H1 (cell line): Measurements from ENCODE around the gene MFSD2A. TPM values are rescaled to one million over a fixed set of nuclear protein-coding genes. Genes with fewer than 3 reads are reported as not detected.

Source experiments
- CTBP2 ChIP-seq: IDR thresholded peaks from 2 replicates; pipeline ENCODE4 v1.7.0; 2011; ENCODE audit warnings: borderline replicate concordance, mild to moderate bottlenecking, moderate library complexity, mixed read lengths, low read length; ENCODE audit not compliant: insufficient read depth, insufficient read length
- JUND ChIP-seq: IDR thresholded peaks from 2 replicates; pipeline ENCODE4 v1.6.1; 2011; ENCODE audit warnings: mild to moderate bottlenecking, improper control_type of control experiment, low read length
- KDM4A ChIP-seq: IDR thresholded peaks from one replicate; pipeline ENCODE4 v1.7.1; 2012; ENCODE audit warnings: low read depth, mild to moderate bottlenecking, moderate library complexity, low read length, inconsistent platforms; ENCODE audit not compliant: severe bottlenecking
- MAFK ChIP-seq: IDR thresholded peaks from 2 replicates; pipeline ENCODE4 v1.6.1; 2012; ENCODE audit warnings: low read depth, mild to moderate bottlenecking, improper control_type of control experiment, low read length
- PHF8 ChIP-seq: fragments of 200-600 bp; sonication (generic); conservative IDR thresholded peaks from 2 replicates; pipeline ENCODE4 v1.7.1; 2012; ENCODE audit warnings: low read depth, mild to moderate bottlenecking, inconsistent platforms, low read length, moderate library complexity
- SIX5 ChIP-seq: IDR thresholded peaks from 2 replicates; pipeline ENCODE4 v1.6.1; 2011; ENCODE audit warnings: mild to moderate bottlenecking, low read depth, low read length
- SUZ12 ChIP-seq: fragments of 200-600 bp; sonication (generic); IDR thresholded peaks from 2 replicates; pipeline ENCODE4 v1.6.1; 2012; ENCODE audit warnings: mild to moderate bottlenecking, inconsistent platforms, low read length, moderate library complexity, mixed read lengths
- YY1 ChIP-seq: IDR thresholded peaks from 2 replicates; pipeline ENCODE4 v1.6.1; 2011; ENCODE audit warnings: low read depth, mild to moderate bottlenecking, low read length
- polyA plus RNA-seq, 7 experiments: library from polyadenylated mRNA; depleted of rRNA in 3 of 7; stranded (reverse) in 5 of 7; unstranded in 2 of 7; fragments of >200 nt in 5 of 7; fragments of 200-250 nt in 2 of 7; gene quantifications; 1 replicate in 5 of 7; 2 replicates in 1 of 7; 4 replicates in 1 of 7; pipeline versions ENCODE4 v1.2.1 to v1.2.3, GENCODE V29; 2011 to 2013; ENCODE audit warnings: missing spikeins in 2 of 7, mixed read lengths in 2 of 7
- total RNA-seq: library from RNA; stranded (reverse); fragmentation: NEBNext Ultra II Directional; extraction: Animal tissue kit (Norgen Biotek cat#: 25700); gene quantifications from 2 replicates; pipeline ENCODE4 v1.2.1, GENCODE V29; 2021
- TF ChIP-seq, protein P1 (sequence below): fragments of 300-600 bp; sonication (generic); IDR thresholded peaks from 2 replicates; pipeline ENCODE4 v1.7.1; 2012; ENCODE audit warnings: low read length, moderate library complexity, mild to moderate bottlenecking, inconsistent platforms; ENCODE audit not compliant: insufficient replicate concordance
- TF ChIP-seq, protein P2 (sequence below): IDR thresholded peaks from 2 replicates; pipeline ENCODE4 v1.6.1; 2012; ENCODE audit warnings: inconsistent platforms

The MFSD2A gene
- total and polyA plus RNA-seq, 2 of the 8 experiments (the other 6 are each of a cell fraction or from before 2014, with no cell fraction given) = 18.3 to 25.9 TPM

GRCh38 chr1:39949891-39950290 is 5.1 kb upstream of the MFSD2A start (continued):
- TF ChIP-seq, protein P1, sequence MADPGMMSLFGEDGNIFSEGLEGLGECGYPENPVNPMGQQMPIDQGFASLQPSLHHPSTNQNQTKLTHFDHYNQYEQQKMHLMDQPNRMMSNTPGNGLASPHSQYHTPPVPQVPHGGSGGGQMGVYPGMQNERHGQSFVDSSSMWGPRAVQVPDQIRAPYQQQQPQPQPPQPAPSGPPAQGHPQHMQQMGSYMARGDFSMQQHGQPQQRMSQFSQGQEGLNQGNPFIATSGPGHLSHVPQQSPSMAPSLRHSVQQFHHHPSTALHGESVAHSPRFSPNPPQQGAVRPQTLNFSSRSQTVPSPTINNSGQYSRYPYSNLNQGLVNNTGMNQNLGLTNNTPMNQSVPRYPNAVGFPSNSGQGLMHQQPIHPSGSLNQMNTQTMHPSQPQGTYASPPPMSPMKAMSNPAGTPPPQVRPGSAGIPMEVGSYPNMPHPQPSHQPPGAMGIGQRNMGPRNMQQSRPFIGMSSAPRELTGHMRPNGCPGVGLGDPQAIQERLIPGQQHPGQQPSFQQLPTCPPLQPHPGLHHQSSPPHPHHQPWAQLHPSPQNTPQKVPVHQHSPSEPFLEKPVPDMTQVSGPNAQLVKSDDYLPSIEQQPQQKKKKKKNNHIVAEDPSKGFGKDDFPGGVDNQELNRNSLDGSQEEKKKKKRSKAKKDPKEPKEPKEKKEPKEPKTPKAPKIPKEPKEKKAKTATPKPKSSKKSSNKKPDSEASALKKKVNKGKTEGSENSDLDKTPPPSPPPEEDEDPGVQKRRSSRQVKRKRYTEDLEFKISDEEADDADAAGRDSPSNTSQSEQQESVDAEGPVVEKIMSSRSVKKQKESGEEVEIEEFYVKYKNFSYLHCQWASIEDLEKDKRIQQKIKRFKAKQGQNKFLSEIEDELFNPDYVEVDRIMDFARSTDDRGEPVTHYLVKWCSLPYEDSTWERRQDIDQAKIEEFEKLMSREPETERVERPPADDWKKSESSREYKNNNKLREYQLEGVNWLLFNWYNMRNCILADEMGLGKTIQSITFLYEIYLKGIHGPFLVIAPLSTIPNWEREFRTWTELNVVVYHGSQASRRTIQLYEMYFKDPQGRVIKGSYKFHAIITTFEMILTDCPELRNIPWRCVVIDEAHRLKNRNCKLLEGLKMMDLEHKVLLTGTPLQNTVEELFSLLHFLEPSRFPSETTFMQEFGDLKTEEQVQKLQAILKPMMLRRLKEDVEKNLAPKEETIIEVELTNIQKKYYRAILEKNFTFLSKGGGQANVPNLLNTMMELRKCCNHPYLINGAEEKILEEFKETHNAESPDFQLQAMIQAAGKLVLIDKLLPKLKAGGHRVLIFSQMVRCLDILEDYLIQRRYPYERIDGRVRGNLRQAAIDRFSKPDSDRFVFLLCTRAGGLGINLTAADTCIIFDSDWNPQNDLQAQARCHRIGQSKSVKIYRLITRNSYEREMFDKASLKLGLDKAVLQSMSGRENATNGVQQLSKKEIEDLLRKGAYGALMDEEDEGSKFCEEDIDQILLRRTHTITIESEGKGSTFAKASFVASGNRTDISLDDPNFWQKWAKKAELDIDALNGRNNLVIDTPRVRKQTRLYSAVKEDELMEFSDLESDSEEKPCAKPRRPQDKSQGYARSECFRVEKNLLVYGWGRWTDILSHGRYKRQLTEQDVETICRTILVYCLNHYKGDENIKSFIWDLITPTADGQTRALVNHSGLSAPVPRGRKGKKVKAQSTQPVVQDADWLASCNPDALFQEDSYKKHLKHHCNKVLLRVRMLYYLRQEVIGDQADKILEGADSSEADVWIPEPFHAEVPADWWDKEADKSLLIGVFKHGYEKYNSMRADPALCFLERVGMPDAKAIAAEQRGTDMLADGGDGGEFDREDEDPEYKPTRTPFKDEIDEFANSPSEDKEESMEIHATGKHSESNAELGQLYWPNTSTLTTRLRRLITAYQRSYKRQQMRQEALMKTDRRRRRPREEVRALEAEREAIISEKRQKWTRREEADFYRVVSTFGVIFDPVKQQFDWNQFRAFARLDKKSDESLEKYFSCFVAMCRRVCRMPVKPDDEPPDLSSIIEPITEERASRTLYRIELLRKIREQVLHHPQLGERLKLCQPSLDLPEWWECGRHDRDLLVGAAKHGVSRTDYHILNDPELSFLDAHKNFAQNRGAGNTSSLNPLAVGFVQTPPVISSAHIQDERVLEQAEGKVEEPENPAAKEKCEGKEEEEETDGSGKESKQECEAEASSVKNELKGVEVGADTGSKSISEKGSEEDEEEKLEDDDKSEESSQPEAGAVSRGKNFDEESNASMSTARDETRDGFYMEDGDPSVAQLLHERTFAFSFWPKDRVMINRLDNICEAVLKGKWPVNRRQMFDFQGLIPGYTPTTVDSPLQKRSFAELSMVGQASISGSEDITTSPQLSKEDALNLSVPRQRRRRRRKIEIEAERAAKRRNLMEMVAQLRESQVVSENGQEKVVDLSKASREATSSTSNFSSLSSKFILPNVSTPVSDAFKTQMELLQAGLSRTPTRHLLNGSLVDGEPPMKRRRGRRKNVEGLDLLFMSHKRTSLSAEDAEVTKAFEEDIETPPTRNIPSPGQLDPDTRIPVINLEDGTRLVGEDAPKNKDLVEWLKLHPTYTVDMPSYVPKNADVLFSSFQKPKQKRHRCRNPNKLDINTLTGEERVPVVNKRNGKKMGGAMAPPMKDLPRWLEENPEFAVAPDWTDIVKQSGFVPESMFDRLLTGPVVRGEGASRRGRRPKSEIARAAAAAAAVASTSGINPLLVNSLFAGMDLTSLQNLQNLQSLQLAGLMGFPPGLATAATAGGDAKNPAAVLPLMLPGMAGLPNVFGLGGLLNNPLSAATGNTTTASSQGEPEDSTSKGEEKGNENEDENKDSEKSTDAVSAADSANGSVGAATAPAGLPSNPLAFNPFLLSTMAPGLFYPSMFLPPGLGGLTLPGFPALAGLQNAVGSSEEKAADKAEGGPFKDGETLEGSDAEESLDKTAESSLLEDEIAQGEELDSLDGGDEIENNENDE = no peak
- TF ChIP-seq SIX5 (no peak), SUZ12 (no peak), CTBP2 (no peak), KDM4A (no peak), JUND (no peak), MAFK (no peak), PHF8 (no peak), YY1 (no peak)
- TF ChIP-seq, protein P2, sequence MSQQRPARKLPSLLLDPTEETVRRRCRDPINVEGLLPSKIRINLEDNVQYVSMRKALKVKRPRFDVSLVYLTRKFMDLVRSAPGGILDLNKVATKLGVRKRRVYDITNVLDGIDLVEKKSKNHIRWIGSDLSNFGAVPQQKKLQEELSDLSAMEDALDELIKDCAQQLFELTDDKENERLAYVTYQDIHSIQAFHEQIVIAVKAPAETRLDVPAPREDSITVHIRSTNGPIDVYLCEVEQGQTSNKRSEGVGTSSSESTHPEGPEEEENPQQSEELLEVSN = no peak
